Left kidney (tissue), 2 donors: Measurements from ENCODE around the gene CEP63. TPM values are rescaled to one million over a fixed set of nuclear protein-coding genes. Genes with fewer than 3 reads are reported as not detected.

ENCODE experiments used
- DNase-seq: peaks from one replicate; pipeline ENCODE4 v3.0.0-alpha.2; 2013
- polyA plus RNA-seq: library from polyadenylated mRNA; unstranded; fragments of 120-200 nt; gene quantifications from one replicate; pipeline ENCODE4 v1.2.1, GENCODE V29; 2013; ENCODE audit not compliant: insufficient read length

CEP63 gene
- polyA plus RNA-seq, 1 donor: 44.4 TPM

DNA sequence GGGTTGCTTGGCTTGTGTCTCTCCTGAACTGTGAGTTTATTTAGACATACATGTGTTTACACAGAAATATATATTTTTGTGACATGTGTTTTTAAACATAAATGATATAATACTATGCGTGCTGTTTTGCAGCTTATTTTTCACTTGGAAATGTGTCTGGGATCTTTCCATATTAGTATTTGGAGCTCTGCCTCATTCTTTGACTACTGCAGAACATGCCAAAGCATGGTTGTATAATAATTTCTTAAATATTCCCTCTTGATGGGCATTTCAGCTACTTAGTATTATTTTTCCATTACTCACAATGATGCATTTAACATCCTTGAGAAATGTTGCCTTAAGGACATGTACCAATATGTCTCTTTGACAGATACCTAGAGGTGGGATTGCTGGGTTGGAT is 19.5 kb upstream of the CEP63 start:
- no peak for DNase-seq

DNA sequence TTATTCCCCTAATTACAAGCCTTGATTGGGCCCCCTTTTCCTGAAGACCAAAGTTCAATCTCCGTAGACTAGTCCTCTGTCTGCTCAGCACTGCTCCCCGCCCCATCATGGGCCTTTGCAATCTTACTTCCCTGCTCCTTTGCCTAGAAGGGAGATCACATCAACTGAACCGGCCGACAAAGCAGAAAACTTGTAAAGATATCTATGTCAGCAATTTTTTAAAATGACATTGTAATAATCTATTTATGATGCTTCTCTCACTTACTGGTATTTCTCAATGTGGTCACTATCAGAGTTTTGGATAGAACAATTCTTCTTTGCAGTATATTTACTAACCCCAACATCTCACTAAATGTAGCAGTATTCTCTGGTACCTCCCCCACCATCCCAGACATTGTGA is 17.3 kb upstream of the CEP63 start:
- DNase-seq: no peak

DNA sequence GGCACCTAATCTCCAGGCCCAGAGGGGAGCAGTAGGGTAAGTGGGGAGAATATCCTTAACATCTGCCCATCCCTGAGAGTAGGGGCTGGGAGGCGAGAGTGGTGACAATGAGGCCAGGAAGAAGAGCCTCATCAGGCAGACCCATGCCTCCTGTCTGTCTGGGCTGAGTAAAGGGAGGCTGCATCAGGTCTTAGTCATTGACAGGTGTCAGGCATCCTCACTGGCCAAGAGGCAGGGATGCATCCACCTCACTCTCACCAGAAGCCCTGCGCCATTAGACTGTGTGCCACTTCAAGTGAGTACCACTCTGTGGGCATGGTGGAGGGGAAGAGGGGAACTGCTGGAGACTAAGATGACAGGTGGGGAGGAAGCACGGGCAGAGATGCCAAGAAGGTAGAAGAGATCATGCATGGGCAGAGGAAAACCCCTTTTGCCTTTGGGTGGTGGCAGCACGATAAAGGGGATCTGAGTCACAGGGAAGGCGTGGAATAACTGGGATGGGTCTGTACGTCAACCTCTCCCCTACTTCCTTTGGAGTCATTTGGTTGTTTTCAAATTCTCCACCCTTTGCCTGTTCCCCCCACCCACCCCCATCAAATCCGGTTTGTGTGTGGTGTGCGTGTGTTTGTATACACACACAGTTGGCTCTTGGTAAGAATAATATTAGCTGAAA is 14.2 kb upstream of the CEP63 start:
- DNase-seq: no peak

- no peak for DNase-seq
Measured at GRCh38 chr3:134472831-134473230, 13.0 kb upstream of the CEP63 start.

DNA sequence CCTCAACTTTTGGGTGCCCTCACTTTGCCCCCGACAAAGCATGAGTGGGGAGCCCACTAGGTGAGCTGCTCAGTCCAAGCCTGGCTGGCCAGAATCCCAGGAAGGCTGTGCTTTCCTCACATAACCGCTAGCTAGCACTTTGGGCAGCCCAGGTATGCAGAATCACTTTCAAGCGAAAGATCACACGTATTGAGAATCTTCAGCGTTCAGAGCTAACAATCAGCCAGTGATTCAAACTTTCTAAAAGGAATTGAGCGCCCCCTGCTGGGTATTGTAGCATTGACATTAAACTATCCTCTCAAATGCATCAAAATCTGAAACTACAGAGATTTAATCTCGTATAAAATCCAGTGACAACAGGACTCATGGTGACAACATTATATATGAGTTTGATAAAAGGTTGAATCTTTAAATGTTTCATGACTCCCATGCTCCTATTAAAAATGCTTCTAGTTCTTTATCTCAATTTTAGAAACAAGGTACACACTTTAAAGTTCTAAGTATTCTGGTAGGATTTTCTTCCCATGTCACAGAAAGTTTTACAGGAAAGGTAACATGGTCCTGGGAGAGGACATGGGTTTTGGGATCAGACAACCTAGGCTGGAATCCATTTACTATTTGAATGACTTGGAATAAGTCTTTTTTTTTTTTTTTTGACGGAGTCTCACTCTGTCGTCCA is 11.8 kb upstream of the CEP63 start:
- DNase-seq: peak; percentile 90

DNA sequence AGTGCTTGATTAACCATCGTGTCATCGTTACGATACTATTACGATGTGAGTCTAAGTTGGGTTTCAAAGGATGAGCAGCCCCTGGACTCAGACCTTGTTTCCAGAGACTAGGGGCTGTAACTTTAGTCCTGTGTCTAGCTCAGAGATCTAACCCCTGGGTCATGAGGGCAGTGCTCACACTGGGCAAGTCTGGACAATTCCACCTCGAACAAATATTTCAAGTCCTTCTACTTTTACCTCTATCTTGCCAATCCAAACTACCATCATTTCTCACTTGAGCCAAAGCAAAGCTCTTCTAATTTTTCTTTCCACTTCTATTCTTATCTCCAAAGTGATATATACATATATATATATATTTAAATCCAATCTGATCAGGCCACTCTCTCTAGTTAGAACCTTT is 10.9 kb upstream of the CEP63 start:
- no peak for DNase-seq

GRCh38 chr3:134476306-134476705 is 9.6 kb upstream of the CEP63 start:
- DNase-seq: no peak

- DNase-seq: no peak
Measured at GRCh38 chr3:134477002-134477401, 8.9 kb upstream of the CEP63 start.

DNA sequence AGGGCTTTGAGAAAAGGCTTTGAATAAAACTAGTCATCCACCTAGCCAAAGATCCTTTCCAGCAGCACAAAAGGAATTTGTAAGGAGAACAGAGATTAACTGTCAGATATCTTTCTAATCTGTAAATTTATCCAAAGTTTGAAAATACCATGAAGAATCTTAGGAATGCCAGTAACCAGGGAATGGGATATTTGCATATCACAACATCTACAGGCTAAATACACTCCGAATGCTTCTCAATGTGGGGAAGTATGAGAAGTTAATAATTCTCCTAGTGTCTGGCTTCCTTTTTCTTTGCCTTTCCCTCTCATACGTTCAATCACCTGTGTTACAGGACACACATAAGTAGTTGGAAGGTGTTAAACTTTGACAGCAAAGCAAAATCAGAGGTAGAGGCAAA is 7.9 kb upstream of the CEP63 start:
- DNase-seq: no peak

DNA sequence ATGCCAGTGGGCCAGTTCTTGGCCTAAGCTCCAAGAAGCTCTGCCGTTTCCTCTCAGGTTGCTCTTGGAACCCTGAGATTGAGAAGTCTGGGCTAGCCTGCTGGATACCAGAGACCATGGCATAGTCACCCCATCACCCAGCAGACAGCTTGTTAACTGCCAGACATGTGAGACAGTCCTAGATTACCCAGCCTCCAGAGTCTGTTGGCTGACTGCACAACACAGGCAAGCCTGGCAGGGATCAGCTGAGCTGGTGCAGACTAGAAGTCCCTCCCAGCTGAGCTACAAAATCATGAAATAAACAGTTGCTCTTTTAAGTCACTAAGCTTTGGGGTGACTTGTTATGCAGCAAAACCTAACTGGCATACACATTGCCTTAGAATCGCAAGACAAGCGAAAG is 5.3 kb upstream of the CEP63 start:
- DNase-seq: no peak

DNA sequence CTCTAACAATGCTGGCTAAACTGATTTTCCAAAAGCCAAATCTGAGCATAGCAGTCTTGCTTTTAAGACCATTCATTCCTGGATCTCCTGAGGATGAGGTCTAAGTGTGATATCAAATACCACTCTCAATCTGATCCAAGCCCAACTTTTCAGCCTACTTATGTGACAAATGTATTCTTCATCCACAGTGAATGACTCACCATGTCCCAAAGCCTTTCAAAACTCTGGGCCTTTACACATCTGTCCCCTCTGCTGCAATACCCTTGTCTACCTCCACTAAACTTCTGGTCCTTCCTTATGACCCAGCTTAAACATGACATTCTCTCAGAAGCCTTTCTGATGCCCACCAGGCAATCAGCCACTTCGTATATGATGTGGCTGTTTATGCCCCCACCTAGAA is 4.7 kb upstream of the CEP63 start:
- no peak for DNase-seq

- DNase-seq: no peak
Measured at GRCh38 chr3:134482622-134483021, 3.2 kb upstream of the CEP63 start.

DNA sequence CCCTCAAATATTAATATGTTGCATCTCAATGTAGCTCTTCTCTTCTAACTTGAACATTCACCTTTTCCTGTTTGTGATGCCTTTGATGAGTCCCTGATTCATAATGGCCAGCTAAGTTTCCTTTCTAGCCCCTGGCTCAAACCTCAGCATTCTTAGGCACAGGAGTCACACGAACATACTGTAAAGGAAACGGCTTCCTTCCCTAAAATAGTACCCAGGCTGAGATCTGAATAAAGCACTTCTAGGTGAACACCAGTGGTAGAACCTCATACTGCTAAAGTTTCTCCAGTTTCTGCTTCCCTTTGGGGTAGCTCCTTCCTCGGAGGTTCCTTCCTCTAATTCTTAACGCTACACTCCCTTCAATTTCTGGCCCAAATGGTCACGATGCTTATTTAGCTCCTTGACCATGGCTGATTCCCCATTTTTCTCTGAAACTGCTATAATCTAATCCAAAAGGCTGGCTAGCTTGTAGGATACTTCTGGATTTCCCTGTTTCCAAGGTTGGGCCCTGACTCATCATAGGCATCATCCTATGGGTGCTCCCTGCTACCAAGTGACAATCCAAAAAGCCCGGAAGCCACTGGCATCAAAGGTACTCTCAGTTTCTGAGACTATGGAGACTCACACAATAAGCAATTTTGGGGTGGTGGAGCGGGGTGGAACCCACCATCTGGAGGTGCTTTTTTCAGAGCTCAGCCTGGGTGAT is 2.5 kb upstream of the CEP63 start:
- no peak for DNase-seq

DNA sequence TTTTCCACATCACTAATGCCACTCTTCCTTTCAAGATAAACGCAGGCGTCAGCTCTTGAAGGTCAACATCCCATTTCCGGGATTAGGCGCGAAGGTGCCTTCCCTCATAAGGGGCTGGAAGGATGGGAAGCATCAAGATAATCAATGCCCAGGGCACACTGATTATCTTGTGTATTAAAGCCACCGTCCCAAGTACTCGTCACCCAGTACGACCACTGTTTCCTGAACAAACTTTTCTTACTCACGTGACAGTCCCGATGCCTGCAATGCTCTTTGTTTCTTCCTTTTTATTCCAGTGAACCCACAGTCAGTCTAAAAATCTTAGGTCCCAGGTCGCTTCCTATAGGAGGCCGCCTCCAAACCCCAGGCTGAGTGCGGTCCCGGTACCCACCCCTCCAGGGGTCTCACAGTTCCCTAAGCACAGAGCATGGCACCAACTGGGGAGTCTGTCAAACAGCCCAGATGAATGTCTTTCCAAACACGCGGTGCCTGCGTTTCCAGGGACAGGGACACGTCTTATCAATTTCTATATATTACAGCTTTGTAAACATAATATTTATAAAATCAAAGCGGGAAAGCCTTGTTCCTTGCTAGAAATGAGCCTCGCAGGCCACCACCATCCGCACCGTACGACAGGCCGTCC is 661 bp upstream of the CEP63 start:
- peak; percentile 44 for DNase-seq

GRCh38 chr3:134486577-134487041 is 752 bp downstream of the CEP63 start:
- no peak for DNase-seq

GRCh38 chr3:134487406-134487805 is 1.5 kb downstream of the CEP63 start:
- no peak for DNase-seq

DNA sequence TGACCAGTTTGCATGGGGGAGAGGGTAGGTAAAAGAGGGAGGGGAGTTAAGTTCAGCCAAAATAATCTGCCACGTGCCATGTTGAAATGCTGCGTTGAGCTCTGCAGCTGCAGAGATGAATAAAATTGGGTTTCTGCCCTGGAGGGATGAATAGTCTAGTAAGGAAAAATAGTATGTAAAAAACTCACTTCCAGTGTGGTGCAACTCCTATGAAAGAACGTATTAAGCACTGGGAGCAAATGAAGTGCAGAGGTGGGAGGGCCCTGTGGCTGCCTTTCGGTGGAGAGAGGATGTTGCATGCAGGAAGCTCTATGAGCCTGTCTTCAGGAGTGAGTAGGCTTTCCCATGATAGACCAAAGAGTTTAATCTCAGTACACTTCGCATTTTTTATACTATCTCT is 8.6 kb downstream of the CEP63 start:
- no peak for DNase-seq

GRCh38 chr3:134495980-134496379 is 10.1 kb downstream of the CEP63 start:
- no peak for DNase-seq

GRCh38 chr3:134496471-134497071 is 10.7 kb downstream of the CEP63 start:
- DNase-seq: no peak

DNA sequence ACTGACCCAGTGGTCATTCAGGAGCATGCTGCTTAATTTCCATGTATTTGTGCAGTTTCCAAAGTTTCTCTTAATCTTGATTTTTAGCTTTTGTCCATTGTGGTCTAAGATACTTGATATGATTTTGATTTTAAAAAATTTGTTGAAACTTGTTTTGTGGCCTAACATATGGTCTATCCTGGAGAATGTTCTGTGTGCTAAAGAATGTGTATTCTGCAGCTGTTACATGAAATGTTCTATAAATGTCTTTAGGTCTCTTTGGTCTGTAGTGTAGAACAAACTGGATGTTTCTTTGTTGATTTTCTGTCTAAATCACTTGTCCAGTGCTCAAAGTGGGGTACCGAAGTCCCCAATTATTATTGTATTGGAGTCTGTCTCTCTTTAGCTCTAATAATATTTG is 17.4 kb downstream of the CEP63 start:
- no peak for DNase-seq

DNA sequence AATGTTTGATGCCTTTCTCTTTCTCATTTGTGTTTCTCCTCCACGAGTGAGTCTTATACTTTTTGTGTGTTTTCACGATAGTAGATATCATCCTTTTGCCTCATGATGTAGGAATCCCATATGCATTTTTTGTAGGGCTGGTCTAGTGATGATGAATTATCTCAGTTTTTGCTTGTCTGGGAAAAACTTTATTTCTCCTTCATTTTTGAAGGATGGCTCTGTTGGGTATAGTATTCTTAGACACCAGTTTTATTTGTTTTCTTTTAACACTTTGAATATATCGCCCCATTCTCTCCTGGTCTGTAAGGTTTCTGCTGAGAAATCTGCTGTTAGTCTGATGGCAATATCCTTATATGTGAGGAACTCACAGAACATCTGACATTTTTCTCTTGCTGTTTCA is 18.3 kb downstream of the CEP63 start:
- no peak for DNase-seq

- no peak for DNase-seq
Measured at GRCh38 chr3:134505485-134505884, 19.6 kb downstream of the CEP63 start.

DNA sequence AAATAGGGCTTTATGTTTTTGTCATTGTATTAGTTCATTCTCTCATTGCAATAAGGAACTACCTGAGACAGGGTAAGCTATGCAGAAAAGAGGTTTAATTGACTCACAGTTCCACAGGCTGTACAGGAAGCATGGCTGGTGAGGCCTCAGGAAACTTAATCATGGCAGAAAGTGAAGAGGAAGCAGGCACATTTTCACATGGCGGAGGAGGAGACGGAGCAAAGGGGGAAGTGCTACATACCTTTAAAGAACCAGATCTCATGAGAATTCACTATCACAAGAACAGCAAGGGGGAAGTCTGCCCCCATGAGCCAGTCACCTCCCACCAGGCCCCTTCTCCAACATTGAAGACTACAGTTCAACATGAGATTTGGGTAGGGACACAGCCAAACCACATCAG is 25.6 kb downstream of the CEP63 start:
- DNase-seq: no peak
